Glutamatergic neuron (in vitro differentiated cells): ENCODE results near the gene TSBP1. TPM values are rescaled to one million over a fixed set of nuclear protein-coding genes. Genes with fewer than 3 reads are reported as not detected.

Experiments
- DNase-seq: peaks from one replicate; pipeline ENCODE4 v3.0.0; 2022
- H3K27ac Mint-ChIP-seq: one replicate; pipeline ENCODE4 v1.8.0; 2020; ENCODE audit warnings: mild to moderate bottlenecking, mixed read lengths, inconsistent platforms; ENCODE audit not compliant: unreplicated experiment
- H3K27me3 Mint-ChIP-seq: one replicate; pipeline ENCODE4 v1.8.0; 2020; ENCODE audit warnings: mild to moderate bottlenecking, moderate library complexity, mixed read lengths, inconsistent platforms; ENCODE audit not compliant: unreplicated experiment
- H3K36me3 Mint-ChIP-seq: one replicate; pipeline ENCODE4 v1.8.0; 2020; ENCODE audit warnings: mild to moderate bottlenecking, mixed read lengths, inconsistent platforms; ENCODE audit not compliant: unreplicated experiment
- H3K4me1 Mint-ChIP-seq: one replicate; pipeline ENCODE4 v1.8.0; 2020; ENCODE audit warnings: mild to moderate bottlenecking, low read depth, mixed read lengths, inconsistent platforms; ENCODE audit not compliant: unreplicated experiment
- H3K4me3 Mint-ChIP-seq: one replicate; pipeline ENCODE4 v1.8.0; 2020; ENCODE audit warnings: mild to moderate bottlenecking, mixed read lengths, inconsistent platforms; ENCODE audit not compliant: unreplicated experiment
- H3K9me3 Mint-ChIP-seq: one replicate; pipeline ENCODE4 v1.8.0; 2020; ENCODE audit warnings: mild to moderate bottlenecking, moderate library complexity, mixed read lengths, inconsistent platforms; ENCODE audit not compliant: unreplicated experiment
- CTCF ChIP-seq: fragments of 200-600 bp; sonication (generic); IDR thresholded peaks from one replicate; pipeline ENCODE4 v1.5.0; 2021; ENCODE audit not compliant: partially characterized antibody, unreplicated experiment
- total RNA-seq: library from RNA; stranded (reverse); fragmentation: NEBNext Ultra II Directional; extraction: Animal tissue kit (Norgen Biotek cat#: 25700); gene quantifications from one replicate; pipeline ENCODE4 v1.2.1, GENCODE V29; 2021; ENCODE audit not compliant: unreplicated experiment

TSBP1 gene
- total RNA-seq, 1 donor from 2014 or later = not detected

GRCh38 chr6:32255199-32256153 is 116.2 kb downstream of the TSBP1 start:
- TF ChIP-seq CTCF = peak; percentile 55
- H3K9me3 Mint-ChIP-seq = peaks cover 1% of the 10 kb centered on the region
- peak overlapping the region; percentile 79 for H3K4me3 Mint-ChIP-seq
- no peaks in the 10 kb centered on the region for H3K27me3 Mint-ChIP-seq
- peaks cover 3% of the 10 kb centered on the region for H3K4me1 Mint-ChIP-seq
- DNase-seq = peak; percentile 70
- peak overlapping the region; percentile 62 for H3K27ac Mint-ChIP-seq
- H3K36me3 Mint-ChIP-seq = no peaks in the 10 kb centered on the region

- Mint-ChIP-seq H3K9me3 (no peaks in the 10 kb centered on the region), H3K36me3 (no peaks in the 10 kb centered on the region), H3K27me3 (no peaks in the 10 kb centered on the region), H3K4me3 (peak overlapping the region; percentile 66), H3K4me1 (peaks cover 3% of the 10 kb centered on the region), H3K27ac (no peak overlapping the region)
- no peak for TF ChIP-seq CTCF
- no peak for DNase-seq
These were observed 116.9 kb downstream of the TSBP1 start for GRCh38 chr6:32254761-32255198.

GRCh38 chr6:32252331-32253009 is 119.2 kb downstream of the TSBP1 start:
- Mint-ChIP-seq H3K36me3 (peaks cover 12% of the 10 kb centered on the region), H3K27me3 (no peaks in the 10 kb centered on the region), H3K4me3 (no peak overlapping the region), H3K4me1 (peaks cover 3% of the 10 kb centered on the region), H3K27ac (no peak overlapping the region), H3K9me3 (peaks cover 2% of the 10 kb centered on the region)
- TF ChIP-seq CTCF = no peak
- no peak for DNase-seq

GRCh38 chr6:32249262-32249661 is 122.4 kb downstream of the TSBP1 start:
- Mint-ChIP-seq H3K36me3 (peaks cover 13% of the 10 kb centered on the region), H3K27me3 (no peaks in the 10 kb centered on the region), H3K4me3 (no peak overlapping the region), H3K4me1 (no peaks in the 10 kb centered on the region), H3K27ac (no peak overlapping the region), H3K9me3 (peaks cover 2% of the 10 kb centered on the region)
- TF ChIP-seq CTCF = no peak
- no peak for DNase-seq
